H1 (cell line): ENCODE data around the gene ZGLP1. TPM values are rescaled to one million over a fixed set of nuclear protein-coding genes. Genes with fewer than 3 reads are reported as not detected.

Experiments
- EGR1 ChIP-seq: IDR thresholded peaks from 2 replicates; pipeline ENCODE4 v1.6.1; 2011; ENCODE audit warnings: low read depth, low read length, borderline replicate concordance
- JUND ChIP-seq: IDR thresholded peaks from 2 replicates; pipeline ENCODE4 v1.6.1; 2011; ENCODE audit warnings: mild to moderate bottlenecking, improper control_type of control experiment, low read length
- KDM4A ChIP-seq: IDR thresholded peaks from one replicate; pipeline ENCODE4 v1.7.1; 2012; ENCODE audit warnings: low read depth, mild to moderate bottlenecking, moderate library complexity, low read length, inconsistent platforms; ENCODE audit not compliant: severe bottlenecking
- KDM5A ChIP-seq: fragments of 200-600 bp; IDR thresholded peaks from 2 replicates; pipeline ENCODE4 v1.7.1; 2012; ENCODE audit warnings: mild to moderate bottlenecking, low read length, inconsistent platforms, mixed read lengths
- NRF1 ChIP-seq: IDR thresholded peaks from 2 replicates; pipeline ENCODE4 v1.6.1; 2011; ENCODE audit warnings: mild to moderate bottlenecking, low read depth, low read length, improper control_type of control experiment
- RAD21 ChIP-seq, 2 experiments: IDR thresholded peaks in 1 of 2; conservative IDR thresholded peaks in 1 of 2; 2 replicates each; pipeline ENCODE4 v1.6.1; 2011; ENCODE audit warnings: low read depth in 2 of 2, low read length in 2 of 2, improper control_type of control experiment in 1 of 2, inconsistent platforms in 1 of 2, mild to moderate bottlenecking in 1 of 2, moderate library complexity in 1 of 2
- RBBP5 ChIP-seq: IDR thresholded peaks from 2 replicates; pipeline ENCODE4 v1.7.1; 2012; ENCODE audit warnings: low read depth, mild to moderate bottlenecking, inconsistent platforms, low read length, moderate library complexity, borderline replicate concordance
- SP4 ChIP-seq: IDR thresholded peaks from 2 replicates; pipeline ENCODE4 v1.6.1; 2012; ENCODE audit warnings: low read length, inconsistent platforms
- polyA plus RNA-seq, 7 experiments: library from polyadenylated mRNA; depleted of rRNA in 3 of 7; stranded (reverse) in 5 of 7; unstranded in 2 of 7; fragments of >200 nt in 5 of 7; fragments of 200-250 nt in 2 of 7; gene quantifications; 1 replicate in 5 of 7; 2 replicates in 1 of 7; 4 replicates in 1 of 7; pipeline versions ENCODE4 v1.2.1 to v1.2.3, GENCODE V29; 2011 to 2013; ENCODE audit warnings: missing spikeins in 2 of 7, mixed read lengths in 2 of 7
- total RNA-seq: library from RNA; stranded (reverse); fragmentation: NEBNext Ultra II Directional; extraction: Animal tissue kit (Norgen Biotek cat#: 25700); gene quantifications from 2 replicates; pipeline ENCODE4 v1.2.1, GENCODE V29; 2021
- TF ChIP-seq, protein P1 (sequence below): IDR thresholded peaks from 2 replicates; pipeline ENCODE4 v1.6.1; 2012; ENCODE audit warnings: inconsistent platforms
- TF ChIP-seq, protein P2 (sequence below): IDR thresholded peaks from 2 replicates; pipeline ENCODE4 v1.6.1; 2012; ENCODE audit warnings: low read length, inconsistent platforms

Gene ZGLP1
- total and polyA plus RNA-seq, 2 of the 8 experiments (the other 6 are each of a cell fraction or from before 2014, with no cell fraction given) = 4.2 to 5.1 TPM

DNA sequence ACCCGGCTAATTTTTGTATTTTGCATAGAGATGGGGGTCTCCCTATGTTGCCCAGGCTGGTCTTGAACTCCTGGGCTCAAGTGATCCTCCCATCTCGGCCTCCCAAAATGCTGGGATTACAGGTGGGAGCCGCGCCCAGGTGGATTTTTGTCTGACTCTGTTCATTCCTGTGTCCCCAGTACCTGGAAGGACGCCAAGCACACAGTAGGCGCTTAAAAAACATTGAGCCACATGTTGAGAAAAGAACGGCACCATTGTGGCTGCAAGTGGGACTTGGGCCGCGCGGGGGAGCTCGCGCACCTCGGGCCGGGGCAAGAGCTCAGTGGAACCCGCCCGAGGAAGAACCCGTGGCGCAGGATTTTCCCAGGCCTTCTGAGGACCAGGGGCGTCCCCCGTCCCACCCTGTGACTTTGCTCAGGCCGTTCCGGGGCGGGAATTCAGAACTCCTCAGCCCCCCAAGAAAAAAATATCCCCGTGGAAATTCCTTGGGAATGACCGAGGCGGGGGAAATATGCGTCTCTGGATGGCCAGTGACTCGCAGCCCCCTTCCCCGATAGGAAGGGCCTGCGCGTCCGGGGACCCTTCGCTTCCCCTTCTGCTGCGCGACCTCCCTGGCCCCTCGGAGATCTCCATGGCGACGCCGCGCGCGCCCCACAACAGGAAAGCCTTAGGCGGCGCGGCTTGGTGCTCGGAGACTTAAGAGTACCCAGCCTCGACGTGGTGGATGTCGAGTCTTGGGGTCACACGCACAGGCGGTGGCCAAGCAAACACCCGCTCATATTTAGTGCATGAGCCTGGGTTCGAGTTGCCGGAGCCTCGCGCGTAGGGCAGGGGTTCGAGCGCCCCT lies 40.1 kb downstream of the ZGLP1 start (continued):
- TF ChIP-seq, protein P1, sequence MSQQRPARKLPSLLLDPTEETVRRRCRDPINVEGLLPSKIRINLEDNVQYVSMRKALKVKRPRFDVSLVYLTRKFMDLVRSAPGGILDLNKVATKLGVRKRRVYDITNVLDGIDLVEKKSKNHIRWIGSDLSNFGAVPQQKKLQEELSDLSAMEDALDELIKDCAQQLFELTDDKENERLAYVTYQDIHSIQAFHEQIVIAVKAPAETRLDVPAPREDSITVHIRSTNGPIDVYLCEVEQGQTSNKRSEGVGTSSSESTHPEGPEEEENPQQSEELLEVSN = no peak
- TF ChIP-seq KDM5A (no peak), NRF1 (no peak), RBBP5 (no peak), JUND (no peak), EGR1 (no peak), KDM4A (peak; percentile 36), SP4 (no peak), RAD21 (IDR thresholded peaks at IDR 0.05 in 1 of 2, conservative IDR thresholded peaks at IDR 0.05 in 1 of 2; ENCODE audit: low read depth in 2 of 2, low read length in 2 of 2) (peak; percentile 94 to 97)
- TF ChIP-seq, protein P2, sequence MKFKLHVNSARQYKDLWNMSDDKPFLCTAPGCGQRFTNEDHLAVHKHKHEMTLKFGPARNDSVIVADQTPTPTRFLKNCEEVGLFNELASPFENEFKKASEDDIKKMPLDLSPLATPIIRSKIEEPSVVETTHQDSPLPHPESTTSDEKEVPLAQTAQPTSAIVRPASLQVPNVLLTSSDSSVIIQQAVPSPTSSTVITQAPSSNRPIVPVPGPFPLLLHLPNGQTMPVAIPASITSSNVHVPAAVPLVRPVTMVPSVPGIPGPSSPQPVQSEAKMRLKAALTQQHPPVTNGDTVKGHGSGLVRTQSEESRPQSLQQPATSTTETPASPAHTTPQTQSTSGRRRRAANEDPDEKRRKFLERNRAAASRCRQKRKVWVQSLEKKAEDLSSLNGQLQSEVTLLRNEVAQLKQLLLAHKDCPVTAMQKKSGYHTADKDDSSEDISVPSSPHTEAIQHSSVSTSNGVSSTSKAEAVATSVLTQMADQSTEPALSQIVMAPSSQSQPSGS = no peak
